Parathyroid adenoma (tissue), 2 donors: Measurements from ENCODE around the gene VDR.

Experiments
- H2AFZ ChIP-seq: fragments of 300-600 bp; sonication (generic); one replicate; pipeline ENCODE4 v1.7.0; 2017; ENCODE audit warnings: antibody characterized with exemption, mild to moderate bottlenecking
- H3K27ac ChIP-seq: fragments of 300-600 bp; sonication (generic); one replicate; pipeline ENCODE4 v1.7.0; 2017
- H3K27me3 ChIP-seq: fragments of 300-600 bp; sonication (generic); one replicate; pipeline ENCODE4 v1.7.0; 2017; ENCODE audit warnings: low read length; ENCODE audit not compliant: control insufficient read depth, insufficient read depth
- H3K36me3 ChIP-seq: fragments of 300-600 bp; sonication (generic); one replicate; pipeline ENCODE4 v1.7.0; 2017; ENCODE audit warnings: low read length; ENCODE audit not compliant: control insufficient read depth, insufficient read depth
- H3K4me1 ChIP-seq: fragments of 300-600 bp; sonication (generic); one replicate; pipeline ENCODE4 v1.7.0; 2017; ENCODE audit warnings: control low read depth
- H3K4me2 ChIP-seq: fragments of 300-600 bp; sonication (generic); one replicate; pipeline ENCODE4 v1.7.0; 2017; ENCODE audit warnings: low read length
- H3K4me3 ChIP-seq: fragments of 300-600 bp; sonication (generic); one replicate; pipeline ENCODE4 v1.7.0; 2017; ENCODE audit warnings: low read depth, low read length
- H3K79me2 ChIP-seq: fragments of 300-600 bp; sonication (generic); one replicate; pipeline ENCODE4 v1.7.0; 2017; ENCODE audit warnings: control low read depth
- H3K9ac ChIP-seq: fragments of 300-600 bp; sonication (generic); one replicate; pipeline ENCODE4 v1.7.0; 2017; ENCODE audit warnings: mild to moderate bottlenecking
- H3K9me3 ChIP-seq: fragments of 300-600 bp; sonication (generic); one replicate; pipeline ENCODE4 v1.7.0; 2017; ENCODE audit warnings: low read length; ENCODE audit not compliant: control insufficient read depth
- TF ChIP-seq, protein P1 (sequence below): fragments of 300-600 bp; sonication (generic); IDR thresholded peaks from one replicate; pipeline ENCODE4 v1.7.0; 2017; ENCODE audit warnings: antibody characterized with exemption, mild to moderate bottlenecking
- donor health status: primary hyperparathyroidism.

The VDR gene

GRCh38 chr12:47864646-47865235, 40.1 kb downstream of the VDR start:
- TF ChIP-seq, protein P1, sequence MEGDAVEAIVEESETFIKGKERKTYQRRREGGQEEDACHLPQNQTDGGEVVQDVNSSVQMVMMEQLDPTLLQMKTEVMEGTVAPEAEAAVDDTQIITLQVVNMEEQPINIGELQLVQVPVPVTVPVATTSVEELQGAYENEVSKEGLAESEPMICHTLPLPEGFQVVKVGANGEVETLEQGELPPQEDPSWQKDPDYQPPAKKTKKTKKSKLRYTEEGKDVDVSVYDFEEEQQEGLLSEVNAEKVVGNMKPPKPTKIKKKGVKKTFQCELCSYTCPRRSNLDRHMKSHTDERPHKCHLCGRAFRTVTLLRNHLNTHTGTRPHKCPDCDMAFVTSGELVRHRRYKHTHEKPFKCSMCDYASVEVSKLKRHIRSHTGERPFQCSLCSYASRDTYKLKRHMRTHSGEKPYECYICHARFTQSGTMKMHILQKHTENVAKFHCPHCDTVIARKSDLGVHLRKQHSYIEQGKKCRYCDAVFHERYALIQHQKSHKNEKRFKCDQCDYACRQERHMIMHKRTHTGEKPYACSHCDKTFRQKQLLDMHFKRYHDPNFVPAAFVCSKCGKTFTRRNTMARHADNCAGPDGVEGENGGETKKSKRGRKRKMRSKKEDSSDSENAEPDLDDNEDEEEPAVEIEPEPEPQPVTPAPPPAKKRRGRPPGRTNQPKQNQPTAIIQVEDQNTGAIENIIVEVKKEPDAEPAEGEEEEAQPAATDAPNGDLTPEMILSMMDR: no peak
- H3K9ac ChIP-seq: no peak overlapping the region
- H3K4me2 ChIP-seq: no peak overlapping the region
- no peak overlapping the region for H3K4me3 ChIP-seq
- H3K27ac ChIP-seq: peak overlapping the region; percentile 13
- H3K27me3 ChIP-seq: no peaks in the 10 kb centered on the region
- no peaks in the 10 kb centered on the region for H3K36me3 ChIP-seq
- peaks cover 50% of the 10 kb centered on the region for H3K79me2 ChIP-seq
- no peaks in the 10 kb centered on the region for H3K9me3 ChIP-seq
- H3K4me1 ChIP-seq: peaks cover 46% of the 10 kb centered on the region
- no peak overlapping the region for H2AFZ ChIP-seq

DNA sequence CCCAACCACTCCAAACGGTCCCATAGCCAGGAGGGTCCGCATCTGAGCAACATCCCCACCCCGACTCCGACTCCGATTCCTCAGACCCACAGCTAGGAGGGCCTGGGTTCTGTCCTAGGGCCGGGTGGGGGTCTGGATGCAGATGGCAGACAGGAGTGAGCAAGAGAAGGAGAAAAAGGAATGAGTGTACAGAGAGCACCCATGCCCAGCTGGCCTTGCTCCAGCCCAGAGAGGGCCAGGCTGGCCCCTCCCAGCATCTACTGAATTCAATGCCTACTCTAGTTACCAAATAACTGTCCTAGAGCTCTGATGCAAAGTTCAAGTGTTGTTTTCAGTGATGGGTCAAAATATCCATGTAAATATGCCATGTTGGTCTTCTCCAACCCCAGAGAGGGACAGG, 40.8 kb downstream of the VDR start:
- H2AFZ ChIP-seq: no peak overlapping the region
- no peaks in the 10 kb centered on the region for H3K9me3 ChIP-seq
- H3K27ac ChIP-seq: peak overlapping the region; percentile 13
- no peaks in the 10 kb centered on the region for H3K36me3 ChIP-seq
- no peak overlapping the region for H3K4me2 ChIP-seq
- H3K4me1 ChIP-seq: peaks cover 49% of the 10 kb centered on the region
- no peaks in the 10 kb centered on the region for H3K27me3 ChIP-seq
- H3K4me3 ChIP-seq: no peak overlapping the region
- peaks cover 48% of the 10 kb centered on the region for H3K79me2 ChIP-seq
- H3K9ac ChIP-seq: no peak overlapping the region
- TF ChIP-seq, protein P1: no peak

- Histone ChIP-seq H3K9ac (no peak overlapping the region), H3K79me2 (peaks cover 43% of the 10 kb centered on the region), H3K36me3 (no peaks in the 10 kb centered on the region), H3K4me2 (no peak overlapping the region), H3K4me3 (no peak overlapping the region), H3K4me1 (peaks cover 49% of the 10 kb centered on the region), H3K27me3 (no peaks in the 10 kb centered on the region), H2AFZ (no peak overlapping the region), H3K9me3 (no peaks in the 10 kb centered on the region), H3K27ac (no peak overlapping the region)
- TF ChIP-seq, protein P1: no peak
Observed at GRCh38 chr12:47863467-47863866, 41.3 kb downstream of the VDR start.

DNA sequence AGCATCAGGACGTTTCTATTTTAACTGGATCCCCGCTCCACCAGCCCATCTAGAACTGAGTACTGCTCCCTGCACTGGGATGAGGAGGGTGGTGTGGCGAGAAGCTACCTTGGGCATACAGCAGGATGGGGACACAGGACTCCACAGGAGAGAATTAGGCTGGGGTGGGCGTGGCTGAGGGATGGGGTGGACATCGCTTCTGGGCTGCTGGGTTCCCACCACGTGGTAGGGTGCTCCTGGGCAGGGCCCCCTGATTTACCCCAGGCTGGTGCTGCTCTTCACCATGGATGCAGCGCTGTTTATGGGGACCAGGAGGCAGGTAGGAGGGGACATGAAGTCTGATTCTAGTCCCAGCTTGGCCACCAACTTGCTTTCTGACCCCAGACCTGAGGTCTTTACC, 41.9 kb downstream of the VDR start:
- Histone ChIP-seq H3K36me3 (no peaks in the 10 kb centered on the region), H3K4me2 (no peak overlapping the region), H2AFZ (no peak overlapping the region), H3K4me1 (peaks cover 49% of the 10 kb centered on the region), H3K9ac (no peak overlapping the region), H3K4me3 (no peak overlapping the region), H3K27ac (peak overlapping the region; percentile 5), H3K27me3 (no peaks in the 10 kb centered on the region), H3K79me2 (peaks cover 37% of the 10 kb centered on the region), H3K9me3 (no peaks in the 10 kb centered on the region)
- TF ChIP-seq, protein P1: no peak

DNA sequence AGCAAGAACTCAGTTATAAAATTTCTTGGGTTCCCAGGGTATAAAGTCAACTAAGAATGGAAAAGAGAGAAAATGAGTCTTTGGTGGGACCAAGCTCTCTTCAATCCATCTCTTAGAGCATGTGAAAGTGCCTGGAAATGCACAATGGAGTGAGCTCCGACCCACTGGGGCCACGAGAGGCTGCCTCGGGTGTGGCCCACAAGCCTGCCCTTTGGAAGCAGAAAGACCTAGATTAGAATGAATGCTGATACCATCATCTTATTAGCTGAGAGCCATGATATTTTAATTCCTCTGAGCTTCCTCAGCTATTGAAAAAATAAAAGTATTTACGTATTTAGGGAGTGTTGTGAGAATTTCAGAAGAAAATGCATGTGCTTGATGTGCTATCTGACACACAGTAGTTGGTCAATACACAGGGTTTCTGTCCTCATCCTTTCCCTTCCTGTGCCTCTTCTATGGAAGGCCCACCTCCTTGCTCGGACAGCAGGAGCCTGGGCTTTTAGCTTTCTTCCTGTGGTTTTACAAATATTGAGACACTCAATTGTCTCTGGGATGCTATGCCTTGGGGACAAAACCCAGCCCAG, 42.5 kb downstream of the VDR start:
- Histone ChIP-seq H3K4me2 (no peak overlapping the region), H3K27ac (peak overlapping the region; percentile 20), H3K9me3 (no peaks in the 10 kb centered on the region), H2AFZ (no peak overlapping the region), H3K4me1 (peaks cover 49% of the 10 kb centered on the region), H3K36me3 (no peaks in the 10 kb centered on the region), H3K9ac (no peak overlapping the region), H3K4me3 (no peak overlapping the region), H3K27me3 (no peaks in the 10 kb centered on the region), H3K79me2 (peaks cover 31% of the 10 kb centered on the region)
- TF ChIP-seq, protein P1: no peak
